Limb (tissue), 2 donors: Measurements from ENCODE around the gene MYO5B.

Source experiments
- DNase-seq, 2 donors: peaks; one replicate each; pipeline ENCODE4 v3.0.0-alpha.2; 2016; ENCODE audit errors: extremely low spot score in 2 of 2

The MYO5B gene

GRCh38 chr18:50022985-50023384 lies 172.0 kb downstream of the MYO5B start:
- no peak for DNase-seq

GRCh38 chr18:50014606-50015005 lies 180.3 kb downstream of the MYO5B start:
- DNase-seq: no peak

DNA sequence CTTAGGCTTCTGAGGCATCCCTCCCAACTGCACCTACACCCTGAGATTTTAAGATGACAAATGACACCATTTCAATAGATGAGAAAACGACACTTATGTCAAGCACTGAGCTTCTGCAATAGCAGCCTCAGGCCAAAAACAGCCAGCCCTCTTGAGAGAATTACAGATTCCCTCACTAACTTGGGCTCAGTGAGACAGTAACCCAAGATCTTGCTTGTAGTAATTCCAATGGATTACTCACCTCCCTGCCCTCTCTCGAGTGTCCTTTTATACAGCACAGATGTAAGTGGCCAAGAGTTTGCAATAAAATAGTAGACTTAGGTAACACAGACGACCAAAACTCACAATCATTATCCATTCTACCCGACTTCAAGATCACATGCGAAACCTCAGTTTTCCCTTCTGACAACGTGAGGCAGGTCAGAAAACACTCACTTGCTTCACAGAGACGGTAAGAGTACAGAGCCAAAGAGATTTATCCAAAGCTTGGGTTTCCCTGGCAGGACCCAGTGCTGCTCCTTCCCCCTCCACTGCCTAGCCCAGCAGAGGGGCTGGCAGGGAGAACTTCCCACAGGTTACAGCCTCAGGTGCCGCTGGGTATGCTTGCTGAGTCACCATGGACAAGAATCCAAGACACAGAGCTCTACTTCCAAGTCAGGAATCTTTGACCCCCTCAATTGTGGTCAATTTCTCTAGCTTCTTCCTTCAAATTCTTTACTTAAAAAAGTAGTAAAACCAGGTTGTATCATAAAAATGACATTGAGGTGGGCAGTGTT lies 181.4 kb downstream of the MYO5B start:
- no peak for DNase-seq

- DNase-seq: no peak
These were observed 183.0 kb downstream of the MYO5B start for GRCh38 chr18:50011813-50012435.

GRCh38 chr18:50009773-50010335 lies 185.1 kb downstream of the MYO5B start:
- DNase-seq: no peak

GRCh38 chr18:50008306-50008705 lies 186.6 kb downstream of the MYO5B start:
- DNase-seq: no peak

DNA sequence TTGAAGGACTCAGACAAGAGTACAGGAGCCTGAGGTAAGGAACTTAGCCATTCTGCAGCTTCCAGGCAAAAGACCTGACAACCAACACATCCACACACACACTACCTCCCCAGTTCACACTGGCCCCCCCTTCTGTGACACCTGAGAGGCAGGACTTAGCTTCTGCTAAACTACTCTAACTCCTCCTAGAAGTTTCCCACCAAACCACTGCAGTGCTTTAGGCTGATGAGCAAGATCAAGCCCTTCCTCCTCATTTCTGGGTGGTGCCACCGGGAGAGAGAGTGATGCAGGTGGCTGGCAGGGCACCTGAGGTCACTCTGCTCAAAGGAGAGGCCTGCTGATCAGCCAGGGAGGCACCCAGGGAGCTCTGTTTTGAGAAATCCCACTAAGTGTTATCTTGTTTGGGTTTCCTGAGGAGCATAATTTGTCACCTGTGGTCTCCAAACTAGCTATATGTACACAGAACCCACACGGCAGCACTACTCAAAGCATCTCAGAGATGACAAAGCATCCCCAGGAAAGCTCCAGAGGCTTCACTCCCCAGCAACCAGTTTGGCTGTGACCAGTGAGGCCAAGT lies 188.4 kb downstream of the MYO5B start:
- no peak for DNase-seq

DNA sequence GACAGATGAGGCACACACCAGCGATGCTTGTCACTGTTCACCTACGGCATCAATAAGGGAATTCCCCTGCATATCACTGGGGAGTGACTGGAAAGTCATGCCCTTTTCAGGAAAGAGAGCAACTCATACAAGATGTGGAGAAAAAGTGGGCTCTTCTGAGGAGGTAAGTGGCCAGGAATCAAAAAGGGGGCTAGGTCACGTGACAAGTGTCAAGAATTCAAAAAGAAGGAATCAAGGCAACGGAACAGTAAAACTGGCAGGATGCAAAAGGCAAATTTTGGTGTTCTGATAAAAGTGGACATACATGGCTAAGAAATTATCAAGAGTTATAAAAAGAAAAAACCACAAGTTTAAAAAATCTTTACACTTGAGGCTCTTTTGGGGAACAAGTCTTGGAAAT lies 190.9 kb downstream of the MYO5B start:
- DNase-seq: no peak

DNA sequence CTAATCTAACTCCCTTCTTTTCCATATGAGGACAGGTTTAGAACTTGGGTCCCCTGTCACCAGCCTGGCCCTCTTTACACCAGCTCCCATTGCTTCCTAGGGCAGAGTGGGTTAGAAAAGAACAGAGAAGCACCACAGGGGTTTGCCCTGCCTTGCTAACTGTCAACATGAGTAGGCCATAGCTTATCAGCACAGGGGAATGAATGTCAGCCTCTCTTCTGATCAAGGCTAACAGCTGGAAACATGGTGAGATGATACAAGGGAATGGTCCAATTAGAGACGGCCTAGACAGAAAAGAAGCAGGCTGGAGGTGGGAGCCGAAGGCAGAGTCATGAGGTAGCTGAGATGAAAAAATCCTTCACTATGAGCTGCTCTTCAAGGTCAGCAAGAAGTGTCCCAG lies 192.2 kb downstream of the MYO5B start:
- no peak for DNase-seq

- DNase-seq: no peak
These were observed 194.7 kb downstream of the MYO5B start for GRCh38 chr18:50000227-50000626.

GRCh38 chr18:49999128-49999527 lies 195.8 kb downstream of the MYO5B start:
- DNase-seq: no peak

DNA sequence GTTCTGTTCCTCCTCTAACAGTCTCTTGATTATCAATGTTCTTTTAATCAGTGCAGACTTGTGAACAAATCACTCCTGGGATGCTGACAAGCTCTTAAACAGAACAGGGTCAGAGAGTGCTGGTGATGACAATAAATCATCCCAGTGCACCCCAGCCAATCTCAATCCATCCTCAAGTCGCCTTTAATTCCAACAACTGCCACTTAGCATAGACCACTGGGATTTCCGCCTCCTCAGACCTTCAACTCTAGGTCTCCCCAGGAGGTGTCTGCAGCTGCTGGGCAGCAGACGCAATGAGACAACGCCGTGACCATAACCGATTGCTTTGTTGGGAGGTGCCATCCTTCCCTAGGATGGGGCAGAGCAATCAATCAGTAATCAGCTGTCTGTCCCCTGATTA lies 197.4 kb downstream of the MYO5B start:
- no peak for DNase-seq

DNA sequence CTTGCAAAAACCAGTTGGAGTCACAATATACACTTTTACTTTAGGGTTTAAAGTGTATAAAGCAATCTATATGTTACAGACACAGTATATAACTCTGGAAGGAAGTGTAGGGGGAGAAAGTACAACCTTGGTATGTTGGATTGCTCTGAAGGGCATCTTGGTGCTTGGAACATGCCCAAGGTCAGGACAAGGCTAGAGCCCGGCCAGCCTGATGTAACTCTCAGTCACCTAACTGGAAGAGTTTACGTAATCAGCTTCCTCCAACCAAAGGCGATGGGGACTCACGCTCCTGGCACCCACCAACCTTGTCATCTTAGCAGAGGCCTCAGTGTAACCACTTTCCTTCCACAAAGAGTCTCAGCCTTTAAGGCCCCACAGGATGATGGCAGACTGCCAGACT lies 200.5 kb downstream of the MYO5B start:
- no peak for DNase-seq

DNA sequence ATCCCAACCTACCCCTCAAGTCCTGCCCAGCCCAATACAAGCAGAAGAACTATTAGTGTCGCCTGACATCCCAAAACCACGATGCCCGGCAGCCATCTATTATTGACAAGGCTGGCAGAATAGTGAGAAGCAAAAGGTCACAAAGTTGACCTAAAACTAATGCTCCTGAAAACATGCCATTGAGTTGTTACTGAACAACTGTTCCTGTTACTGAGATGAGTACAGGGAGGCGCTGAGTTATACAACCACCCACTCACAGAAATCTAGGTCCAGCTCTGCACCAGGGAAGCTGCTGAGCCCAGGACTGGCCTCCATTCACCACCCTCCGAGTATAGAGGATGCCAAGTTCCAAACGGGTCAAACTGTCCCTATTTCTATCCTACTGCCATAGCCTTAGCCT lies 201.6 kb downstream of the MYO5B start:
- no peak for DNase-seq

- no peak for DNase-seq
These were observed 206.2 kb downstream of the MYO5B start for GRCh38 chr18:49988733-49989132.

- DNase-seq: no peak
These were observed 206.8 kb downstream of the MYO5B start for GRCh38 chr18:49988101-49988500.

DNA sequence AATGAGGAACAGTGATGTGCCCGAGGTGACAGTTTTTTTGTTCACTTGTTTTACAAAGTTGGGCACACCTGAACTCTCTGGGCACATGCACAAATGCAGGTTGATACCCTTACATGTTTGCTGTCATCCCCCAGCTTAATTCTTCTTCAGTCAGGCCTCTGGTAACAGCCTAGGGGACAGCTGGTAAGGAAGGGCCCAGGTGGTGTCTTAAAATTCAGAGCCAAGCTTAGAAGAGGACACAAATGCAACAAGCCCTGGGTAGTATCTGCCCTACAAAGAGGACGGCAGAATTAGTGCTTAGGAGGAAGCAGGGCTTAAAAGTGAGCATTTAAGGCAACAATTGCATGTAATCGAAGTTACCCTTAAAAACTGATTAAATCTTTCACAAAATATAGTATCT lies 209.7 kb downstream of the MYO5B start:
- DNase-seq: no peak

DNA sequence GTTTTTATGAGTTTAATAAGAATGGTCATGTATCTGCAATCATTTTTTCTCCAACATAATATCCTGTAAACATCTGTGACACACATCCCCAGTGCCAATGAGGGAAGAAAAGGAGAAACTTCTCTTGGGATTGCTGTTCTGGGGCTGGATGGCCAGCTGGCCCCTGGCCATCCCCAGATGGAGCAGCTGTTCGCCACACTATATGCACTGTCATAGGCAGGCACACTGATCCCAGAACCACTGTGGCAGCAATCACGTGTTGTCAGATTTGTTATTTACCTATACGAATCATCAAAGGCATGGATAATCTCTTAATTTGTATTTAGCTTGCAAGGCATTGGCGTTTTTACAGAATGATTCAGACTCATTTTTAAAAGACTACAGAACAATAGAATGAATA lies 214.1 kb downstream of the MYO5B start:
- DNase-seq: peak in 1 of 2 donors; percentile 43

DNA sequence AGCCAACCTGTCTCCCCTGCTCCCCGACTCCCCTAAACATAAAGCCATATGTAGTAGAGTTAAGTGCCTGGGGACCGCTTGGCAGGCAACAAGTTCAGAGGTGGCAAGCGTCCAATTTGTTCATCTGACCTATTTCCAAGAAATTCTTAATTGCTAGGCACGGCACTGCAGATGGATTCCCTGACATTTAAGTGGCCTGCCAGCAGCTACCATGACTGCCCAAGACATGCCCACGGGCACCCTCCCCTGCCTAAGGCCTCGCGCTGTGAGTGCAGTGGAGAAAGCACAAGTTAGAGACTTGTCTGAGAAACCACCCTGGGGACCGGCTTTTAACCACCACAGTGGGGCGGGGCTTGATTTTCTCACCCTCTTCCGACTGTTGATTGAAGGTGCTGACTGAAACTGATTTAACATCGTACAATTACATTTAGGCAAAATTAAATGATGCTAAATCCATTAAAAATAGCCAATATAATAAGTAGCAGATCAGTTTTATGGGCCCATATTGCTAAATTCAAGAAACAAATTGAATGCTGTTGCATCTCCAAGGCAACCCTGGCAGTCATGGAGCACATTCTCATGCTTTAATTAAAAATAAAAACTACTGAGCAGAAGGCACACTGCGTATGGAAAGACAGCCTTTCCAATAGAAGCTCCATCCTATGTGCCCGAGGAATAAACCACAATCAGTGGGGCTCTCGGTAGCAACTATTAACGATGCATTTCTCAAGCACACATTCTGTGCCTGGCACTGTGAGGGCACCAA lies 218.0 kb downstream of the MYO5B start:
- DNase-seq: peak; percentile 41 to 52

- no peak for DNase-seq
These were observed 218.9 kb downstream of the MYO5B start for GRCh38 chr18:49976001-49976400.

DNA sequence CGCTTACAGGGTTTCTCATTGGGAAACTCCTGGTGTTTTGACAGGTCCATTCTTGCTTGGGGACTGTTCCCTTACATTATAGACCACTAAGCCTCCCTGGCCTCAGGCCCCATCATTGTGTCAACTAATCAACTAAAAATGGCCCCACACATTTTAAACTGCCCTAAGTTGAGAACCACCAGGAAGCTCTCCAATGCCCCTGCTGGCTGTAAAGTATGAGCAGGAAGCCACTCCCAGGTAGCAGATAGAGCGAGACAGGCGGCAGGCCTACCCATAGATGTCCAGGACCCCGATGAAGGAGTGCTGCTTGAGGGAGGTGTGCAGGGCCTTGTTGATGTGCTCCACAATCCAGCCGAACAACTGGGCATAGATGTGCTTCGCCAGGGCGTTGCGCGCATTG lies 220.9 kb downstream of the MYO5B start:
- no peak for DNase-seq

GRCh38 chr18:49973592-49973991 lies 221.4 kb downstream of the MYO5B start:
- no peak for DNase-seq
